ENCODE data around the gene MYCBPAP.

- TF ChIP-seq CTCF (IDR thresholded peaks at IDR 0.05; ENCODE audit: low read depth, low read length) = no peak
- TF ChIP-seq EZH2phosphoT487 (IDR thresholded peaks at IDR 0.05; ENCODE audit: low read depth) = no peak
Measured at GRCh38 chr17:50558091-50558490, 49.9 kb downstream of the MYCBPAP start.
